A673 (cell line): ENCODE data around the gene PPIL6.

Experiments
- CTCF ChIP-seq: fragments of 300-800, 200-600 bp; sonication (generic); conservative IDR thresholded peaks from 2 replicates; pipeline ENCODE4 v1.5.1; 2017; ENCODE audit warnings: low read depth, mild to moderate bottlenecking, antibody characterized with exemption, low read length, moderate library complexity, mixed read lengths
- EZH2 ChIP-seq: fragments of 200-600 bp; sonication (generic); IDR thresholded peaks from 2 replicates; pipeline ENCODE4 v1.6.1; 2017; ENCODE audit warnings: borderline replicate concordance, low read depth, mild to moderate bottlenecking, mixed read lengths, antibody characterized with exemption, low read length; ENCODE audit not compliant: poor library complexity, severe bottlenecking

DNA sequence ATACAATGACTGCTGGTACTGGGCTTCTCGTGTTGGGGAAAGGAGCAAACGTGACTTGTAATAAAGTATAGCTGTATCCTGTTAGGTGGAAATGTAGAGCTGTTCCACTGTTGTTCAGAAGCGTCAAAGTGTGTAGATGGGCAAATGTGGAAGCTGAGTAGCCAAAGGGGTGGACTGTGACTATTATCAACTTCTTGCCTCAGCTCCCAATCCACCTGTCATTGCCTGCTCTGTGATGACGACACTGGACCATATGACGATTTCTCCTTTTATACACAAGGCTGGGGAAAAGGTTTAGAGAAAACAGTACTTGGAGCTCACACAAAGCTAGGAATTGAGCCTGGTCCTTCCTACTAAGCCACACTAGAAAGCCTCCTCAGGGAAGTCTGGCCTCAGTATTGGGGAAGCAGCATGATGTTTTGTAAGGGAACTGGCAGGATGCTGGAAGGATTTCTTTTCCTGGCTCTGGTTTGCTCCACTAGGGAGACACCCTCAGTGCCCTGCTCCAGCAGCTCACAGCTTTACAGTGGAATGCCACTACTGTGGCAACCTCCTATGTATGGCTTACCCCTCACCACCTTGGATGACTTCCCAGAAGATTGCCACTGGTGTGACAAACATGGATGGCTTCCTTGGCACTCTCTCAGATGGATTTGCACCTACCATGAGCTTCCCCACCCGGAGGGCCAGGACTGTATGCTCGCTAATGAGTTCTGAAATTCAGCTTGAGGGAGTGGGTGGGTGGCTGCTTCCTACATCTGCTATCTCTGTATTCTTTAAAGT lies 78.1 kb downstream of the PPIL6 start:
- TF ChIP-seq CTCF (no peak), EZH2 (no peak)
